HG03439 (cell line): ENCODE data around the gene OPTC.
"Not testable (repeated sequence)": the region's sequence is repeated elsewhere in the genome, so short reads cannot be mapped to it uniquely, and the experiment has no call there.

Experiments used
- ATAC-seq: cut with Tn5 transposase; IDR thresholded peaks from one replicate; pipeline ENCODE4 v1.9.1; 2021; ENCODE audit warnings: mild to moderate bottlenecking, moderate library complexity; ENCODE audit not compliant: unreplicated experiment

The OPTC gene

GRCh38 chr1:203465146-203465798 lies 28.7 kb upstream of the OPTC start:
- ATAC-seq: no peak

DNA sequence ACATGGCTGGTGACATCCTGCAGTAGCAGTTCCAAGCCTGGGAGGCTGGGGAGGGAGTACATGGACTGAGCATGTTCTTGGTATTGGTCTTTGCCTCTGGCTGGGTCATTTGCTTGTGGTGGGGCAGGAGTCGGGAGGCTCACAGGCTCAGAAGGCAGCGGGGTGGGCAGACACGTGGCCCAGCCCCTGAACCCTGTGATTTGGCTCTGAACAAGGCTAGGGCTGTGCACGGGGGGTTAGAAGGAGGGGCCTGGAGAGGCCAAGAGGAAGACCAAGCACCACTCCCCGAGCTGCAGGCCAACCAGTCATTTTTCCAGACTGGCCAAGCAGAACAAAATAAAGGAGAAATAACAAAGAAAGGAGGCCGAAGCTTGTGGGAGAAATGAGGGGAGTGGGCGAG lies 28.0 kb upstream of the OPTC start:
- no peak for ATAC-seq

DNA sequence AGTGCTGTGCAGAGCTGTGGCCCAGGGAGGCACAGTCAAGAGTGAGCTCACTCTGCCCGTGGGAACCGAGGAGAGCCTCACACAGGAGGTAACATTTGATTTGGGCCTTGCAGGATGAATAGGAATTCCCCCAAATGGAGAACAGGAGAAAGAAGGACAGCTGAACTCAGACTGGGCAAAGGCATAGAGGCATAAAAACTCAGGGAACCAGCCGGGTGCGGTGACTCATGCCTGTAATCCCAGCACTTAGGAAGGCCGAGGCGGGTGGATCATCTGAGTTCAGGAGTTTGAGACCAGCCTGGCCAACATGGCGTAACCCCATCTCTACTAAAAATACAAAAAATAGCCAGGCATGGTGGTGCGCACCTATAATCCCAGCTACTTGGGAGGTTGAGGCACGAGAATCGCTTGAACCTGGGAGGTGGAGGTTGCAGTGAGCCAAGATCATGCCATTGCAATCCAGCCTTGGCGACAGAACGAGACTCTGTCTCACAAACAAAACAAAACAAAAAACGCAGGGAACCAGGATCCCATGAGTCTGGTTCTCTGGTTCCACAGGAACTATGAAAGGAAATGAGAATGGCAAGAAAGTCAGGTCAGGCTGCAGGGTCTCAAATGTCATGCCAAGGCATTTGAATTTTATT lies 26.9 kb upstream of the OPTC start:
- ATAC-seq: not testable (repeated sequence)

DNA sequence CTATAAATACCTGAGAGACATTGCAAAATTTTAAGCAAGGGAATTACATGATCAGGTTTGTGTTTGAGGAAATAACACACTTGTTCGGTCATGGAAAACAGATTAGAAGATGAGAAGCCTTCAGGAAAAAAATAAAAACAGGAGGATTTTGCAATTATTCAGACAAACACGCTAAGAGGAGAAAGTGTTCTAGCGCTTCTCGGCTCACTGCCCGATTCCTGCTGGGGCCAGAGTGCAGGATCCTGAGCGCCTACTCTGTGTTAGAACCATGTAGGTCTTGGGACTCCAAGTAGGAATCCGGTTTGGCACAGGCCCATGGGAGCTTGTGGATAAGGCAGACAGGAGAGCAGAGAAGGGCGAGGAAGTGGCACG lies 26.4 kb upstream of the OPTC start:
- no peak for ATAC-seq

GRCh38 chr1:203468326-203468725 lies 25.6 kb upstream of the OPTC start:
- ATAC-seq: no peak

DNA sequence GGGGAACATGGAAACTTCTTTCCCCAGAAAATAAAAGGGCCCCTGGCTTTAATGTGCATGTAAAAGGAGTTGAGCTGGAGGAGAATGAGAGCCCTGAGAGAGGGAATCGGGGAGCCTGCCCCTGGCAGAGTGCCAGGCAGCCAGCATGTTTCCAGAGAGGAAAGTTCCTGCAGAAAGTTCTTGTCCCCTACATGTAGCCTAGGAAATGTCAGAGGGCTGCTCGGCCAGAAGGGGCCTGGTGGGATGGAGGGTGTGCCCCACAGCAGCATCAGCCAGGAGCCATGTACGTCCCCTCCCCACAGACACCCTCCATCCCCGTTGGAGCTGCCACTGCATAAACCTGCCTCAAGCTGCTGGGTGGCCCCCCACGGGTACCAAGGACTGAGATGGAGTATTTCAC lies 23.7 kb upstream of the OPTC start:
- no peak for ATAC-seq

DNA sequence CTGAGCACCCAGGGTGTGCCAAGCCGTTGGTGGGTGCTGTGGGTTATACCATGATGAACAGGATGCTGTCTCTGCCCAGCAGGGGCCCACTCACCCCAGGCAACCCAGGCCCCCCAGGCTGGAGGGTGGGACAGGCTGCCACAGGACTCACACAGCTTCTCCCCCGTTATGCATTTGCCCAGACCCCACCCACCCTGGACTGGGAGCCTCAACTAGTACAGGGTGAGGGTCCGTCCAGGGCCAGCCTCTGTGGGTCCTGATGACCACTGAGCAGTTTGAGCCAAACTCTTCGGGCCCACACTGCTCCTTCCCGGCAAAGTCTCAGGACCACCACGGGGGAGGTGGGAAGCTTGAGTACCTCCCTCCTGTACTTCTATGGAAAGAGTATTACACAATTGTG lies 22.1 kb upstream of the OPTC start:
- ATAC-seq: no peak

- ATAC-seq: no peak
Measured at GRCh38 chr1:203473281-203473680, 20.7 kb upstream of the OPTC start.

- no peak for ATAC-seq
Measured at GRCh38 chr1:203473781-203474305, 20.1 kb upstream of the OPTC start.

- no peak for ATAC-seq
Measured at GRCh38 chr1:203475012-203475981, 18.7 kb upstream of the OPTC start, which contains the start of gene PRELP. Gene PRELP, plus strand, starts transcription at chr1:203475806. Its CDS starts 7,379 bp downstream, at chr1:203483185.

DNA sequence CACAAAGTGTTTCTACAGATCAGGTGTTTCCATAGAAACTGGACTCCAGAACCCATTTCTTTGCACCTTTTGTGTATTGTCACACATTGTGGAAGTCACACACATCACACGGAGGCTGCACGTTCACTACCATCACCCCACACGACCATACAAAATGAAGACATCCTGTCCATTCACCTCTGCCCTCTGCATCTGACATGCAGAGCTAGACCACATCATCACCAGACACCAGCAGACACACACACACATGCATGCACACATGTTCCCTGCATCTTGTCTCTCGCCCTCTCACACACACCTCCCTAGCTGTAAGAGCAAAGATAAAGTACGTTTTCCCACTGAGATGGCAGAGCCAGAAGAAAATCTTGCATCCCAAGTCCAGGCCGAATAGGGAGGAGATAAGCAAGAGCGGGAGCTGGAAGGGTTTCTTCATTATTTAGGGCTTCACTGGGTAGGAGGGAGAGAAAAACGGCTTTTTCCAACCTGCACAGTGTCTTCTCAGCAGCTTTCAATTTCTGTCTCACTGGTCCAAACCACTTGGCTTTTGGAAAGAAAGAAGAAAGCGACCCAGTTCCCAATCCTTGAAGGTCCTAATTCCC lies 17.6 kb upstream of the OPTC start:
- ATAC-seq: no peak

DNA sequence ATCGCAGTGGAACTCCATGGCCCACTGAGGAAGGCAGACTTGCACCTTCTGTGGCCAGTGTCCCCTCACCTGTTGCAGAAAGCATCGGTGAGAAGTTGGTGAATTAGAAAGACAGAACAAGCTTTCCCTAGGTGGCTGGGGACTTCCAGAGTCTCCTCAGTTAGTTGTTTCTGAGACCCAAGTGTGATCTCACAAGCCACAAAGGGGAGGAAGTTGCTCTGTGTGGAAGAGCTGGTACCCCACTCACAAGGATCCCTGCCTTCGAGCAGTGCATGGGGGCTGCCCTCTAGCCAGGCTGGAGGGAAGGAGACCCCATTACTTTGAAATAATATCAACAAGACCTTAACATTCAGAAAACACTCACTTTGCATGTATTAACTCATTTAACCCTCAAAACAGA lies 16.2 kb upstream of the OPTC start:
- ATAC-seq: no peak

DNA sequence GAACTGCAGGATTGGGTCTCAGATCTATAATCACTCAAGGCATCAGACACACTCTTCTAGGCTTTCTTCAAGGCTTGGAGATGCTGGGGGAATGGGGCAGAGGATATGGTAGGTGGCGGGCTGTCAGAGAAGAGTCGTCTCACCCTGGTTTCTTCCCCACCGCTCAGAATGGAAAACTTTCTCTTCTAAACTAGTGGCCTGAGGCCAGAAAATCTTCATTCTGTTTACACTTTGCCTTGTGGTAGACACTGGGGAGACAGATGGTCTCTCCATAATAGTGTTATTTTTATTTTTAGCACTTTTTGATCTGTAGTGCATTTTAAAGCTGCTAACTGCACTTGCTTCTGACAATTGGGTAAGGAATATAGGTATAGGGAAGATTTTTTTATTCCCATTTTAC lies 15.7 kb upstream of the OPTC start:
- no peak for ATAC-seq

DNA sequence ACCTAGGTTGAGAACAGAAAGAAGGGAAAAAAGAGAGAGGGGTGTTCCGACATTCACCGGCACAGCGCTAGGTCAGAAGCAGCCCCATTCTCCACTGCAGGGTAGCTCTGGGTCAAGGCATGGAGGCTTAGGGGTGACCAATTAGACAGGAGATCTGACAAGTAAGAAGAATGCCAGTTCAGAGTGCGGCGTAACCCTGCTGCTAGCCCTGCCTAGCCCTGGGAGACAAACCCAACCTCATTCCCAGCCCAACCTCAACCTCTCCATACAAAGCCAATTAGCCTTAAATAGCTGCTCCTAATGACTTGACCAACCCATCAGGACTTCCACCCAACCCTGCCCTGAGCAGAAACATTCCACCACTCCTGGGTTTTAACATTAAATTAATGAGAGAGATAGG lies 15.0 kb upstream of the OPTC start:
- ATAC-seq: no peak

GRCh38 chr1:203479646-203480045 lies 14.3 kb upstream of the OPTC start:
- ATAC-seq: no peak

DNA sequence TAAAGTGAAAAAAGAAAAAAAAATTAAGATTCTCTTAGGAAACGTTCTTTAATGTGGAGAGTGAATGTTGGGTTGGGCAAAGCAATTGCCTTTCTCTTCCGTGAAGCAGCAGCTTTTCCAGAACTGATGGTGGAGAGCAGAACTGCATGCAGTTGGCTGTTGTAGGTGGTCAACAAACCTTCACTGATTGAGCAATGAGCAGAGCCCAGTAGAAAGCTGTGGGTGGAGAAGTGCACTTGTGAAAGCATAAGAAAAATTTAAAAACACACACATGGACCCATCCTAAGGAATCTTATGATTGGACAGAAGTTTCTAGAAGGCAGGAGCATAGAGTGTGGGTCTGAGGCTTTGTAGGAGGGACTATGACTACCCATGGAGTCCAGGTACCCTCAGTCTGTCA lies 13.9 kb upstream of the OPTC start:
- ATAC-seq: no peak

- no peak for ATAC-seq
Measured at GRCh38 chr1:203480525-203481084, 13.3 kb upstream of the OPTC start.

DNA sequence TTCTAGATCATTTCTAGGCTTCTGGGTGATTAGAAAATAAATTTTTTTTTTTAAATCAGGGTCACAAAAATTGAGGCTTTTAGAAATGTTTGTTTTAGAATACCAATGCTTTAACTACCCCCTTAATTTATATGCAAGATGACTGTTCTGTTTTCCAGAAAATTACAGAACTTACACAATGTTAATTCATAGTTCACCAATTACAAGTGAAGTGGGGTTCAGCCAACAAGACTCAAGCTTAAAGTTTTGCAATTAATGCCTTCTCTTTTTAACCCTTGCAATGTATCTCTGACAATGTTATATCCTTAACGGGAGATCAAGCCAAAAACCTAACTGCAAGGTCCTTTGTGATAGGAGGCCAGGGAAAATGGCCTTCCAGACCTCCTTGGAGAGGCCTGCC lies 12.8 kb upstream of the OPTC start:
- ATAC-seq: no peak

- ATAC-seq: no peak
Measured at GRCh38 chr1:203486618-203487370, 7.2 kb upstream of the OPTC start.

DNA sequence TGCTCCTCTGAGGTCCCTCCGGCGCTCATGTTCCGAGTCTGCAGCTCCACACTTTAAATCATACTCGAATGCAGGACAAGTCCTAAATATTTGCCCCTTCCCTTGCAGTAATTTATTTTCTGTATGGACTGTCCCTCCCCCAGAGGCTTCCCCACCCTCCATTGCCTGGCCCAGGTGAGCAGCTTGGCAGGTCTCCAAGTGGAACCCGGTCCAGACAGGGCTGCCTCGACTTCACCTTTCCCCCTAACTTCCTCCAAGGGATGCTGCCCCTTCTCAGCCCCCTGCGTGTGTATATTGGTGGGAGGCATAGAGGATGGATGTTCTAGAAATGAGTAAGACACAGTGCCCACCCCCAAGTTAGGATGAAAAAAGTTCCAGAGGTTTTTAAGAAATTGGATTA lies 5.4 kb upstream of the OPTC start:
- no peak for ATAC-seq
